ENCODE results near the gene EIF3K. TPM values are rescaled to one million over a fixed set of nuclear protein-coding genes. Genes with fewer than 3 reads are reported as not detected.

Gene EIF3K, protein sequence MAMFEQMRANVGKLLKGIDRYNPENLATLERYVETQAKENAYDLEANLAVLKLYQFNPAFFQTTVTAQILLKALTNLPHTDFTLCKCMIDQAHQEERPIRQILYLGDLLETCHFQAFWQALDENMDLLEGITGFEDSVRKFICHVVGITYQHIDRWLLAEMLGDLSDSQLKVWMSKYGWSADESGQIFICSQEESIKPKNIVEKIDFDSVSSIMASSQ
- total RNA-seq (2014; rRNA removed) (310 and 414 TPM in 2 replicates), Bru-seq, nascent RNA (percentile 84 among the genes with signal in this experiment), BruChase-seq, experiment 1, labeled RNA remaining after a 6-hour chase (percentile 81 among the genes with signal in this experiment), BruChase-seq, experiment 2, labeled RNA remaining after a 2-hour chase (percentile 80 among the genes with signal in this experiment)
- long read RNA-seq, transcript EIF3K-201 (8 exons, 864 nt), result major isoform, 48 of 187 reads
- long read RNA-seq, partial matches to known transcripts, result 126 of 187 reads
- long read RNA-seq, other reads (novel, unspliced or antisense), result 6 of 187 reads

DNA sequence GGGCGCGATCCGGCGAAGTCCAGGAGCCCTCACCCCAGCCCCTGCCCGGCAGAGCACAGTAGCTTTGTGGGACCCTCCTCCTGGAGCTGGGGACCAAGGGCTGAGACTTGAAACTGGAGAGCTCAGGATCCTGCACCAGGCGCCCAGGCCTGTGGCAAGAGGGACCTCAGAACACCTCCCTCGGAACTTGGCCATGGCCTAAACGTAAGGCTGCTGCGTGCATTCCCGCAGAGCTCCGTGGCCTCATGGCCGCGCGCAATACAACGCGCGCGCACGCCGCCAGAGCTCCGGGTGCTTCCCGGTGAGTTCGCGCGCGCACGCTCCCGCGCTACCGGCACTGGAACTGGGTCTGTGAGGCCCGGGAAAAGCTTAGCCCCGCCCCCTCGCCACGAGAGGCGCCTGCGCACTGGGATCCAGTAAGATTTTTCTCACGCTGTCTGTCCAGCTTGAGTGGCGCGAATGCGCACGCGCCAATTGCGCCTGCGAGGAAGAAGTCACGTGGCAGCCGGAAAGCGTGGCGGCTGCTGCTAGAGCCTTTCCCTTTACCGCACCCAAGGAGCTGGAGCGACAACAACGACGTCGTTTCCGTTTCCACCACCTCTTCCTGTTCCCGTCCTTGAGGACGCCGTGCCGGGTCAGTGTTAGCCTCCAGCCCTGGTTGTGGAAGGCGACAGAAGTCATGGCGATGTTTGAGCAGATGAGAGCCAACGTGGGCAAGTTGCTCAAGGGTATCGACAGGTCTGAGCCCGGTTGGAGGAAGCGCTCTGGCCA lies at the start of gene EIF3K:
Gene EIF3K, plus strand, starts transcription at position 599 of the 771 bp plus-strand sequence. Its CDS starts 81 bp downstream, at position 680.
- H3K4me2 ChIP-seq (ENCODE audit: low read length), result peak within 1 kb of the TSS; percentile 99
- H3K9ac ChIP-seq (ENCODE audit: low read length), result peak within 1 kb of the TSS; percentile 98
- H3K27me3 ChIP-seq (ENCODE audit: low read length), result no peaks in the 10 kb centered on the region
- no peaks in the 10 kb centered on the region for H3F3A ChIP-seq (ENCODE audit: low read length, unreplicated experiment)
- no peaks in the 10 kb centered on the region for H3K9me3 ChIP-seq (ENCODE audit: low read length)
- ChIA-PET POLR2A (ENCODE audit: unreplicated experiment) (interaction anchor here (0.6 to 1.0 kb wide), 5 partner anchors 9 to 312 kb away, joined by 3 to 12 read pairs (median 3); partner anchors contain the start of genes MRPS12 and SARS2), CTCF (interaction anchor here (1.2 to 1.9 kb wide), 2 partner anchors 16 to 216 kb away, joined by 7 to 17 read pairs; partner anchors contain the start of gene FAM98C)
- intact Hi-C loops (cut with micrococcal nuclease), result no loop called here
- H3K9me2 ChIP-seq (replicated peaks; ENCODE audit: low read length), result no peaks in the 10 kb centered on the region
- H3K79me2 ChIP-seq (ENCODE audit: low read length), result peaks cover 24% of the 10 kb centered on the region
- DNase-seq (peak; percentile 98), ATAC-seq (peak; percentile 92)
- H4K20me1 ChIP-seq (ENCODE audit: low read length), result no peaks in the 10 kb centered on the region
- BruUV-seq (replicated peaks), result no TSS peak
- H3K36me3 ChIP-seq (ENCODE audit: low read depth, low read length), result no peaks in the 10 kb centered on the region; the same call in 1 of the 2 replicates
- TF ChIP-seq EZH2 (IDR thresholded peaks at IDR 0.05; ENCODE audit: low read length, unreplicated experiment) (no peak), EZH2phosphoT487 (IDR thresholded peaks at IDR 0.05; ENCODE audit: borderline replicate concordance, low read length) (no peak)
- TF ChIP-seq, protein P1, sequence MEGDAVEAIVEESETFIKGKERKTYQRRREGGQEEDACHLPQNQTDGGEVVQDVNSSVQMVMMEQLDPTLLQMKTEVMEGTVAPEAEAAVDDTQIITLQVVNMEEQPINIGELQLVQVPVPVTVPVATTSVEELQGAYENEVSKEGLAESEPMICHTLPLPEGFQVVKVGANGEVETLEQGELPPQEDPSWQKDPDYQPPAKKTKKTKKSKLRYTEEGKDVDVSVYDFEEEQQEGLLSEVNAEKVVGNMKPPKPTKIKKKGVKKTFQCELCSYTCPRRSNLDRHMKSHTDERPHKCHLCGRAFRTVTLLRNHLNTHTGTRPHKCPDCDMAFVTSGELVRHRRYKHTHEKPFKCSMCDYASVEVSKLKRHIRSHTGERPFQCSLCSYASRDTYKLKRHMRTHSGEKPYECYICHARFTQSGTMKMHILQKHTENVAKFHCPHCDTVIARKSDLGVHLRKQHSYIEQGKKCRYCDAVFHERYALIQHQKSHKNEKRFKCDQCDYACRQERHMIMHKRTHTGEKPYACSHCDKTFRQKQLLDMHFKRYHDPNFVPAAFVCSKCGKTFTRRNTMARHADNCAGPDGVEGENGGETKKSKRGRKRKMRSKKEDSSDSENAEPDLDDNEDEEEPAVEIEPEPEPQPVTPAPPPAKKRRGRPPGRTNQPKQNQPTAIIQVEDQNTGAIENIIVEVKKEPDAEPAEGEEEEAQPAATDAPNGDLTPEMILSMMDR (conservative IDR thresholded peaks at IDR 0.05; ENCODE audit: low read depth, low read length), result no peak
- H3K27ac ChIP-seq (ENCODE audit: low read length), result peak within 1 kb of the TSS; percentile 62
- peaks cover 14% of the 10 kb centered on the region for H3K4me1 ChIP-seq (ENCODE audit: insufficient read depth, low read length)
- peak within 1 kb of the TSS; percentile 86 for H2AFZ ChIP-seq (ENCODE audit: low read length)
- peak within 1 kb of the TSS; percentile 92 for H3K4me3 ChIP-seq (ENCODE audit: low read length)

DNA sequence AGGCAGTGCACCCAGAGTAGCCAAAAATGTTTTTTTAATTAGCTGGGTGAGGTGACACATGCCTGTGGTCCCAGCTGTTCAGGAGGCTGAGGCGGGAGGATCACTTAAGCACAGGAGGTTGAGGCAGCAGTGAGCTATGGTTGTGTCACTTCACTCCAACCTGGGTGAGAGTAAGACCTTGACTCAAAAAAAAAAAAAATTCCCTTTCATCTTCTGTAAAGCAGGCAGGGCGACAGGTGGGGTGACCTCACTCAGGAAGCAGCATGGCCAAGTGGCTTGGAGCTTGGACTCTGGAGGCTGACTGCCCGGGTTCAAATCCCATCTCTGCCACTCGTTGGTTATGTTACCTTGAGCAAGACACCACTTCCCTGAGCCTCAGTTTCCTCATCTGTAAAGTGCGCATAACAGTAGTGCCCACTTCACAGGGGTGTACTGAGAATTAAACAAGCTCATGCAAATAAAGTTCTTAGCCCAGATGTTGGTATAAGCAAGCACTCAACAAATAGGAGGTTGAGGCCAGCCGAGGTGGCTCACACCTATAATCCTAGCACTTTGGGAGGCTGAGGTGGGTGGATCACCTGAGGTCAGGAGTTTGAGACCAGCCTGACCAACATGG lies 49.5 kb upstream of the EIF3K start:
- no peak overlapping the region for H3K27ac ChIP-seq (ENCODE audit: low read length)
- no peaks in the 10 kb centered on the region for H3F3A ChIP-seq (ENCODE audit: low read length, unreplicated experiment)
- H3K4me1 ChIP-seq (ENCODE audit: insufficient read depth, low read length), result no peaks in the 10 kb centered on the region
- no peaks in the 10 kb centered on the region for H3K9me2 ChIP-seq (replicated peaks; ENCODE audit: low read length)
- CTCF ChIA-PET, result no interaction called here
- H2AFZ ChIP-seq (ENCODE audit: low read length), result no peak overlapping the region
- H4K20me1 ChIP-seq (ENCODE audit: low read length), result no peaks in the 10 kb centered on the region
- H3K27me3 ChIP-seq (ENCODE audit: low read length), result no peaks in the 10 kb centered on the region
- no peaks in the 10 kb centered on the region for H3K36me3 ChIP-seq (ENCODE audit: low read depth, low read length)
- no peaks in the 10 kb centered on the region for H3K9me3 ChIP-seq (ENCODE audit: low read length)
- TF ChIP-seq EZH2phosphoT487 (IDR thresholded peaks at IDR 0.05; ENCODE audit: borderline replicate concordance, low read length) (no peak), EZH2 (IDR thresholded peaks at IDR 0.05; ENCODE audit: low read length, unreplicated experiment) (no peak)
- ATAC-seq (no peak), DNase-seq (no peak)
- intact Hi-C loops (cut with micrococcal nuclease), result no loop called here
- H3K4me3 ChIP-seq (ENCODE audit: low read length), result no peak overlapping the region
- H3K79me2 ChIP-seq (ENCODE audit: low read length), result no peaks in the 10 kb centered on the region
- H3K4me2 ChIP-seq (ENCODE audit: low read length), result no peak overlapping the region
- BruUV-seq (replicated peaks), result no TSS peak
- no peak overlapping the region for H3K9ac ChIP-seq (ENCODE audit: low read length)
- POLR2A ChIA-PET (ENCODE audit: unreplicated experiment), result no interaction called here

DNA sequence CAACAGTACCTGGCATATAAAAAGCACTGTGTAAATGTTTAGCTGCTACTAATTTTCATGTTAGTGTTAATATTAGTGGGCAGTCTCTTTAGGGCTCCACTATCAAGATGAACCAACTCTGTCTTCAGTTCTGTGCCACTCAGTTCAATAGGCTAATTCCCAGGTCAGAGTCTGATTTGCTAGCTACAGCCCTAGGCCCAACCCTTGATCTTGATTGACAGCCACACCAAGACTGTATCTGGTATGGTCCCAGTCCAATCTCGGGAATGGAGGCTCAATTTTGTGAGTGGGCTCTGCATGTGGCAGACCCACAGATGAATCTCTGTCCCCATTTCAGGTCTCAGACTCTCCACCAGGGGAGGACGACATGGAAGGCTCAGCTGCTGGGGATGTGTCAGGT lies 47.3 kb upstream of the EIF3K start:
- Histone ChIP-seq H3K9me2 (replicated peaks; ENCODE audit: low read length) (no peaks in the 10 kb centered on the region), H3K27ac (ENCODE audit: low read length) (no peak overlapping the region), H3K9ac (ENCODE audit: low read length) (no peak overlapping the region), H2AFZ (ENCODE audit: low read length) (no peak overlapping the region), H3K4me3 (ENCODE audit: low read length) (no peak overlapping the region), H3K79me2 (ENCODE audit: low read length) (no peaks in the 10 kb centered on the region), H3K36me3 (ENCODE audit: low read depth, low read length) (no peaks in the 10 kb centered on the region), H3K27me3 (ENCODE audit: low read length) (no peaks in the 10 kb centered on the region), H3F3A (ENCODE audit: low read length, unreplicated experiment) (no peaks in the 10 kb centered on the region), H3K4me2 (ENCODE audit: low read length) (no peak overlapping the region), H3K4me1 (ENCODE audit: insufficient read depth, low read length) (no peaks in the 10 kb centered on the region), H4K20me1 (ENCODE audit: low read length) (no peaks in the 10 kb centered on the region), H3K9me3 (ENCODE audit: low read length) (no peaks in the 10 kb centered on the region)
- POLR2A ChIA-PET (ENCODE audit: unreplicated experiment), result no interaction called here
- intact Hi-C loops (cut with micrococcal nuclease), result no loop called here
- CTCF ChIA-PET, result no interaction called here
- ATAC-seq, result no peak
- no TSS peak for BruUV-seq (replicated peaks)
- DNase-seq, result no peak
- no peak for TF ChIP-seq EZH2 (IDR thresholded peaks at IDR 0.05; ENCODE audit: low read length, unreplicated experiment)
- no peak for TF ChIP-seq EZH2phosphoT487 (IDR thresholded peaks at IDR 0.05; ENCODE audit: borderline replicate concordance, low read length)
- TF ChIP-seq, protein P1 (conservative IDR thresholded peaks at IDR 0.05; ENCODE audit: low read depth, low read length), result no peak

Measured in PC-3 (cell line).